CD4-positive, CD25-positive, alpha-beta regulatory T cell (primary cell): ENCODE results near the gene SLC25A18. TPM values are rescaled to one million over a fixed set of nuclear protein-coding genes. Genes with fewer than 3 reads are reported as not detected.
"Not testable (repeated sequence)": the region's sequence is repeated elsewhere in the genome, so short reads cannot be mapped to it uniquely, and the experiment has no call there.

Source experiments
- ATAC-seq, 2 donors: fragments of 150-1000 bp; cut with Tn5 transposase; one replicate each; pipeline ENCODE4 v1.10.0; 2021; ENCODE audit warnings: low read depth in 2 of 2, moderate number of reproducible peaks in 2 of 2, moderate library complexity in 1 of 2
- DNase-seq, 3 donors: peaks; one replicate each; pipeline versions ENCODE4 v3.0.0 to v3.0.0-alpha.2; 2012 to 2022; ENCODE audit warnings: mixed read lengths in 1 of 3
- H3K27ac ChIP-seq: one replicate; pipeline ENCODE4 v1.7.0; 2013; ENCODE audit warnings: mild to moderate bottlenecking, low read length; ENCODE audit not compliant: insufficient read depth, poor library complexity, severe bottlenecking
- H3K27me3 ChIP-seq: one replicate; pipeline ENCODE4 v1.7.0; 2013; ENCODE audit warnings: low read length; ENCODE audit not compliant: control insufficient read depth, insufficient read depth
- H3K36me3 ChIP-seq: one replicate; pipeline ENCODE4 v1.7.0; 2013; ENCODE audit warnings: mild to moderate bottlenecking, low read length, moderate library complexity; ENCODE audit not compliant: control insufficient read depth, insufficient read depth
- H3K4me1 ChIP-seq: 2 replicates; pipeline ENCODE4 v1.7.0; 2013; ENCODE audit warnings: mild to moderate bottlenecking, low read length; ENCODE audit not compliant: insufficient read depth, control insufficient read depth, poor library complexity, severe bottlenecking
- H3K4me3 ChIP-seq: one replicate; pipeline ENCODE4 v1.7.0; 2013; ENCODE audit warnings: low read depth, mild to moderate bottlenecking, low read length, moderate library complexity
- H3K9me3 ChIP-seq, 2 experiments: 1 replicate in 1 of 2; 2 replicates in 1 of 2; pipeline ENCODE4 v1.7.0; 2013; ENCODE audit warnings: low read length in 2 of 2, mild to moderate bottlenecking in 1 of 2, moderate library complexity in 1 of 2; ENCODE audit not compliant: control insufficient read depth in 2 of 2
- H3K27ac Mint-ChIP-seq, 3 donors: one replicate each; pipeline ENCODE4 v1.8.0; 2020 to 2022; ENCODE audit warnings: mild to moderate bottlenecking in 3 of 3, mixed read lengths in 3 of 3, moderate library complexity in 2 of 3
- H3K27me3 Mint-ChIP-seq: one replicate; pipeline ENCODE4 v1.8.0; 2022; ENCODE audit warnings: mild to moderate bottlenecking, mixed read lengths
- H3K36me3 Mint-ChIP-seq: one replicate; pipeline ENCODE4 v1.8.0; 2020; ENCODE audit warnings: mixed read lengths
- H3K4me1 Mint-ChIP-seq, 4 donors: one replicate each; pipeline ENCODE4 v1.8.0; 2020 to 2022; ENCODE audit warnings: mixed read lengths in 4 of 4, mild to moderate bottlenecking in 1 of 4
- H3K4me3 Mint-ChIP-seq, 4 donors: one replicate each; pipeline ENCODE4 v1.8.0; 2020 to 2022; ENCODE audit warnings: mild to moderate bottlenecking in 4 of 4, mixed read lengths in 4 of 4, moderate library complexity in 3 of 4
- H3K9me3 Mint-ChIP-seq, 7 donors: one replicate each; pipeline ENCODE4 v1.8.0; 2020 to 2022; ENCODE audit warnings: mixed read lengths in 7 of 7, mild to moderate bottlenecking in 3 of 7, moderate library complexity in 2 of 7
- polyA plus RNA-seq, 4 donors: library from polyadenylated mRNA; unstranded; fragments of 300-500 nt; fragmentation: Illumina TruSeq; gene quantifications; one replicate each; pipeline ENCODE4 v1.2.3, GENCODE V29; 2021
- total RNA-seq: library from RNA; stranded (reverse); gene quantifications from one replicate; pipeline ENCODE4 v1.2.3, GENCODE V29; 2022

The SLC25A18 gene
- total and polyA plus RNA-seq, 5 donors from 2014 or later, result 0.09 TPM; not detected in 4

DNA sequence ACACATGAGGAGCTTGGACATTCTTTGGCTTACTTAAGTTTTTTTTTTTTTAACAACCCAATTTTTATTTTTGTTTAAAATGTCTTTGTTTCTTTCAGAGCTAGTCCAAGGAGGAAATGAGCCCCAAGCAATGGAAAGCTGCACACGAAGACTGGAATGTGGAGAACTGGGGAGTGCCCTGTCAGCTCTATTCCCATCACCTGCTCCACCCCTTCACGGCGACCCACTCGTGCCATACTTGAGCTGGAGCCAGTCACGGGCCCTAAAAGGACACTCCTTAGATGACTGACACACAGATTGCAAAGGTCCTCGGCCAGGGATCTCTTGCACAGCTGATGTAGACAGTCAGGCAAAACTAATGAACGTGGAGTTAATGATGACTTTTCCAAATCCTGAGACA, 10.6 kb upstream of the SLC25A18 start:
- no peak overlapping the region for H3K4me3 Mint-ChIP-seq
- DNase-seq, result no peak
- no peaks in the 10 kb centered on the region for H3K9me3 ChIP-seq
- H3K4me3 ChIP-seq, result no peak overlapping the region
- H3K27me3 Mint-ChIP-seq, result no peaks in the 10 kb centered on the region
- peaks cover 0 to 2% (median 0%) of the 10 kb centered on the region in 7 donors for H3K9me3 Mint-ChIP-seq
- no peak overlapping the region for H3K27ac Mint-ChIP-seq
- no peaks in the 10 kb centered on the region for H3K36me3 ChIP-seq
- H3K4me1 ChIP-seq, result no peaks in the 10 kb centered on the region
- no peak for ATAC-seq
- peaks cover 3% of the 10 kb centered on the region for H3K27me3 ChIP-seq
- no peak overlapping the region for H3K27ac ChIP-seq
- H3K4me1 Mint-ChIP-seq, result no peaks in the 10 kb centered on the region
- H3K36me3 Mint-ChIP-seq, result no peaks in the 10 kb centered on the region

DNA sequence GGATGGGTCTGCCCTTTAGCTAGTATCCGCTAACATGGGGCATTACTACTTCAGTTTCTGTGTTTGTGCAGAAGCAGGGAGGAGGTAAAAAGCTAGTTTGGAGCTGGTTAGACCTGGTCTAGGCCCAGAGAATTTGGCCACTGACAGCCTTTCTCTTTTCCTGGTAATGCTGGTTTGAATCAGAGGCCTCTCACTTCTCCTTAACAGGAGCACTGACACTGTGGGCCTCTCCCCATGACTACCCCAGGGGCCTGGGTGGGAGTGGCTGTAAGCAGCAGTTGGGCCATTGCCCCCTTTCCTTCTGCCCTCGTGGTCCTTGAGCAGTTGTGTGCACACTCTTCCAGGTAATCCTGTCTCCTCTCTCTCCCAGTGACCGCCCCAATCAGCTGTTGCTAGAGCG, 8.5 kb upstream of the SLC25A18 start:
- H3K36me3 ChIP-seq, result no peaks in the 10 kb centered on the region
- Mint-ChIP-seq H3K4me3 (no peak overlapping the region), H3K9me3 (peaks cover 0 to 2% (median 0%) of the 10 kb centered on the region in 7 donors), H3K27me3 (peaks cover 4% of the 10 kb centered on the region), H3K27ac (no peak overlapping the region), H3K4me1 (no peaks in the 10 kb centered on the region), H3K36me3 (no peaks in the 10 kb centered on the region)
- no peaks in the 10 kb centered on the region for H3K4me1 ChIP-seq
- ATAC-seq (no peak), DNase-seq (no peak)
- no peak overlapping the region for H3K4me3 ChIP-seq
- H3K9me3 ChIP-seq, result no peaks in the 10 kb centered on the region
- peaks cover 3% of the 10 kb centered on the region for H3K27me3 ChIP-seq
- H3K27ac ChIP-seq, result no peak overlapping the region

DNA sequence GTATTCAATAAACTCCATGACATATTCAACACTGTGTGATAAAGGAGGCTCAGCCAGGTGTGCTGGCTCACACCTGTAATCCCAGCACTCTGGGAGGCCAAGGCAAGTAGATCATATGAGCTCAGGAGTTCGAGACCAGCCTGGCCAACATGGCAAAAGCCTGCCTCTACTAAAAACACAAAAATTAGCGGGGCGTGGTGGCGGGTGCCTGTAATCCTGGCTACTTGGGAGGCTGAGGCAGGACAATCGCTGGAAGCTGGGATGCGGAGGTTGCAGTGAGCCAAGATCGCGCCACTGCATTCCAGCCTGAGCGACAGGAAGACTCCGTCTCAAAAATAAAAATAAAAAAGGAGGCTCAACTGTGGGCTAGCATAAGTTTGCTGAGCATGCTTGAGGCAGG, 4.1 kb upstream of the SLC25A18 start:
- Histone ChIP-seq H3K27me3 (no peaks in the 10 kb centered on the region), H3K27ac (no peak overlapping the region), H3K4me1 (no peaks in the 10 kb centered on the region), H3K4me3 (no peak overlapping the region), H3K36me3 (no peaks in the 10 kb centered on the region), H3K9me3 (no peaks in the 10 kb centered on the region)
- DNase-seq, result no peak
- H3K27ac Mint-ChIP-seq, result no peak overlapping the region
- H3K4me1 Mint-ChIP-seq, result no peaks in the 10 kb centered on the region
- H3K27me3 Mint-ChIP-seq, result peaks cover 6% of the 10 kb centered on the region
- H3K9me3 Mint-ChIP-seq, result no peaks in the 10 kb centered on the region
- H3K36me3 Mint-ChIP-seq, result no peaks in the 10 kb centered on the region
- no peak for ATAC-seq
- H3K4me3 Mint-ChIP-seq, result no peak overlapping the region

GRCh38 chr22:17563936-17564391, 666 bp downstream of the SLC25A18 start:
- Histone ChIP-seq H3K27me3 (no peaks in the 10 kb centered on the region), H3K27ac (no peak overlapping the region), H3K9me3 (no peaks in the 10 kb centered on the region), H3K36me3 (no peaks in the 10 kb centered on the region), H3K4me1 (no peaks in the 10 kb centered on the region), H3K4me3 (no peak overlapping the region)
- ATAC-seq (no peak), DNase-seq (no peak)
- H3K36me3 Mint-ChIP-seq, result no peaks in the 10 kb centered on the region
- H3K27ac Mint-ChIP-seq, result no peak overlapping the region
- peaks cover 11% of the 10 kb centered on the region for H3K27me3 Mint-ChIP-seq
- H3K4me3 Mint-ChIP-seq, result no peak overlapping the region
- no peaks in the 10 kb centered on the region for H3K9me3 Mint-ChIP-seq
- no peaks in the 10 kb centered on the region for H3K4me1 Mint-ChIP-seq

DNA sequence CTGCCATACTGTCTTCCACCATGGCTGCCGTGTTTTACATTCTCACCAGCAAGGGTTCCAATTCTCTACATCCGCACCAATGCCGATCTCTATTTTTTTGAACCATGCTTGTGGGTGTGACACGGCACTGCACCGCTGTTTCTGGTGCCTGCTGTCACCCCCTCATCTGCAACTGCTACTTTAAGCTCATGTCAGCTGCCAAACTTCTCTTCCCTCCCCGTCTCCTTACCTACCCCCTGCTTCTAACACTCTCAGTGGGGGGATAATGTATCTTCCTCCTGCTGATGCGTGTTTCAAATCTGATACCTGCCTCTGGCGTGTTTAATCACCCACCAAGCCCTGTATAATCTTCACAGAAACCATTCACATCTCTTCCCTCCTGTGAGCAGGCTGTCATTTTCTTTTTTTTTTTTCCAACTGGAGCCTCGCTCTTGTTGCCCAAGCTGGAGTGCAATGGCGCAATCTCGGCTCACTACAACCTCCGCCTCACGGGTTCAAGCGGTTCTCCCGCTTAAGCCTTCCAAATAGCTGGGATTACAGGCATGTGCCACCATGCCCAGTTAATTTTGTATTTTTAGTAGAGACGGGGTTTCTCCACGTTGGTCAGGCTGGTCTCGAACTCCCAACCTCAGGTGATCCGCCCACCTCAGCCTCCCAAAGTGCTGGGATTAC, 2.9 kb downstream of the SLC25A18 start:
- not testable (repeated sequence) for DNase-seq, H3K4me1 ChIP-seq, ATAC-seq, H3K4me1 Mint-ChIP-seq, H3K9me3 ChIP-seq, H3K27ac ChIP-seq, H3K36me3 Mint-ChIP-seq, H3K27ac Mint-ChIP-seq, H3K4me3 ChIP-seq, H3K36me3 ChIP-seq, H3K27me3 ChIP-seq, H3K9me3 Mint-ChIP-seq, H3K4me3 Mint-ChIP-seq
- H3K27me3 Mint-ChIP-seq, result peaks cover 11% of the 10 kb centered on the region

GRCh38 chr22:17566776-17567175, 3.5 kb downstream of the SLC25A18 start:
- no peaks in the 10 kb centered on the region for H3K9me3 ChIP-seq
- no peaks in the 10 kb centered on the region for H3K4me1 Mint-ChIP-seq
- H3K9me3 Mint-ChIP-seq, result no peaks in the 10 kb centered on the region
- no peak overlapping the region for H3K4me3 ChIP-seq
- DNase-seq, result no peak
- H3K27me3 ChIP-seq, result no peaks in the 10 kb centered on the region
- H3K4me1 ChIP-seq, result no peaks in the 10 kb centered on the region
- ATAC-seq, result no peak
- H3K36me3 Mint-ChIP-seq, result no peaks in the 10 kb centered on the region
- no peak overlapping the region for H3K4me3 Mint-ChIP-seq
- no peaks in the 10 kb centered on the region for H3K36me3 ChIP-seq
- no peak overlapping the region for H3K27ac Mint-ChIP-seq
- peaks cover 11% of the 10 kb centered on the region for H3K27me3 Mint-ChIP-seq
- H3K27ac ChIP-seq, result no peak overlapping the region

DNA sequence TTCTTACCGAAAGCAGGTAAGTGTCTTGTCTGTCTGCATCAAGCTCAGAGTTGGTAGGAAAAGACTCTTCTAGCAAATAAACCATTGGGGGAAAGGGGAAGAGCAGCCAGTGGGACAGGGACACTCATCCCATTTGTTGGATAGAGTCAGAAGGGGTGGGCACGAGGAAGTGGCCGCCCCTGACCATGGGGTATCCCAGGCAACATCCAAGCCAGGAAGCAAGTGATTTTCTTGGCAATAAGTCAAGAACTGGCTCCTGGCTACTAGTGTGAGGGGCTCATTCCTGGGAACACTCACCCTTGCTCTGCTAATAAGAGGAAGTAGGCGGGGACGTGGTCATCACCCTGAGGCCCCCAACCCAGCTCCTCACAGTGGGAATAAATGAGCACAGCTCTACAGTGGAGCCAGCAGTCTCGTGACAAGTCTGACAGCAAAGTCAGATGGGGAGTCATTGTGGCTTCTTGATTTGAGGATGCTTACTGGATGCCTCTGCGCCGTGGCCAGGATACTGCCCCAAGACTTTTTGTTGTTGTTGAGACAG, 6.7 kb downstream of the SLC25A18 start:
- DNase-seq (no peak), ATAC-seq (no peak)
- H3K36me3 ChIP-seq, result no peaks in the 10 kb centered on the region
- no peaks in the 10 kb centered on the region for H3K27me3 ChIP-seq
- Mint-ChIP-seq H3K4me3 (no peak overlapping the region), H3K27ac (no peak overlapping the region), H3K9me3 (no peaks in the 10 kb centered on the region), H3K4me1 (no peaks in the 10 kb centered on the region), H3K27me3 (peaks cover 6% of the 10 kb centered on the region), H3K36me3 (no peaks in the 10 kb centered on the region)
- no peak overlapping the region for H3K27ac ChIP-seq
- no peak overlapping the region for H3K4me3 ChIP-seq
- no peaks in the 10 kb centered on the region for H3K4me1 ChIP-seq
- no peaks in the 10 kb centered on the region for H3K9me3 ChIP-seq
